Activated CD8-positive, alpha-beta memory T cell treated with anti-CD3 and anti-CD28 coated beads, Interleukin-2, amount 10 ng/mL, durations not matched to agents 7 days and 5 days (primary cell): Measurements from ENCODE around the gene EPC2. TPM values are rescaled to one million over a fixed set of nuclear protein-coding genes. Genes with fewer than 3 reads are reported as not detected.

Source experiments
- ATAC-seq: fragments of 150-1000 bp; cut with Tn5 transposase; one replicate; pipeline ENCODE4 v1.10.0; 2021; ENCODE audit warnings: moderate library complexity
- CTCF ChIA-PET: fragments of 350-600 bp; sonication (Branson Sonifier 250); formaldehyde crosslinking; loops from one replicate; lab custom pipeline; 2021; ENCODE audit warnings: antibody characterized with exemption; lab: Charles Lee
- DNase-seq: peaks from one replicate; pipeline ENCODE4 v3.0.0-alpha.2; 2020
- H3K27ac Mint-ChIP-seq: one replicate; pipeline ENCODE4 v1.8.0; 2021; ENCODE audit warnings: mild to moderate bottlenecking, mixed read lengths
- H3K27me3 Mint-ChIP-seq: one replicate; pipeline ENCODE4 v1.8.0; 2021; ENCODE audit warnings: mixed read lengths
- H3K36me3 Mint-ChIP-seq: one replicate; pipeline ENCODE4 v1.8.0; 2021; ENCODE audit warnings: mild to moderate bottlenecking, mixed read lengths
- H3K4me1 Mint-ChIP-seq: one replicate; pipeline ENCODE4 v1.8.0; 2021; ENCODE audit warnings: mixed read lengths
- H3K4me3 Mint-ChIP-seq: one replicate; pipeline ENCODE4 v1.8.0; 2021; ENCODE audit warnings: mild to moderate bottlenecking, moderate library complexity, mixed read lengths
- H3K9me3 Mint-ChIP-seq: one replicate; pipeline ENCODE4 v1.8.0; 2022; ENCODE audit warnings: low read depth, mixed read lengths
- total RNA-seq, 2 experiments: library from RNA; stranded (reverse); gene quantifications; one replicate each; pipeline ENCODE4 v1.2.3, GENCODE V29; 2021

EPC2 gene
- total RNA-seq, 2 experiments from 2014 or later, result 19.4 to 21.8 TPM

- no peak overlapping the region for H3K27ac Mint-ChIP-seq
- no peak for ATAC-seq
- H3K4me1 Mint-ChIP-seq, result peaks cover 2% of the 10 kb centered on the region
Measured at GRCh38 chr2:148699830-148700229, 55.3 kb downstream of the EPC2 start.

GRCh38 chr2:148701039-148701438 is 56.5 kb downstream of the EPC2 start:
- ATAC-seq (no peak), DNase-seq (no peak)
- H3K9me3 Mint-ChIP-seq, result peaks cover 30% of the 10 kb centered on the region
- H3K4me3 Mint-ChIP-seq, result no peak overlapping the region
- peaks cover 54% of the 10 kb centered on the region for H3K36me3 Mint-ChIP-seq
- H3K4me1 Mint-ChIP-seq, result peaks cover 2% of the 10 kb centered on the region
- no peak overlapping the region for H3K27ac Mint-ChIP-seq
- CTCF ChIA-PET, result no interaction called here
- no peaks in the 10 kb centered on the region for H3K27me3 Mint-ChIP-seq

More at GRCh38 chr2:148699830-148700229, 55.3 kb downstream of the EPC2 start:
- H3K36me3 Mint-ChIP-seq, result peaks cover 59% of the 10 kb centered on the region
- CTCF ChIA-PET, result no interaction called here
- no peak for DNase-seq
- H3K9me3 Mint-ChIP-seq, result peaks cover 28% of the 10 kb centered on the region
- no peaks in the 10 kb centered on the region for H3K27me3 Mint-ChIP-seq
- no peak overlapping the region for H3K4me3 Mint-ChIP-seq

GRCh38 chr2:148701877-148702276 is 57.3 kb downstream of the EPC2 start:
- H3K27me3 Mint-ChIP-seq, result no peaks in the 10 kb centered on the region
- CTCF ChIA-PET, result no interaction called here
- ATAC-seq (no peak), DNase-seq (no peak)
- peaks cover 2% of the 10 kb centered on the region for H3K4me1 Mint-ChIP-seq
- peaks cover 31% of the 10 kb centered on the region for H3K9me3 Mint-ChIP-seq
- H3K27ac Mint-ChIP-seq, result no peak overlapping the region
- H3K4me3 Mint-ChIP-seq, result no peak overlapping the region
- peaks cover 54% of the 10 kb centered on the region for H3K36me3 Mint-ChIP-seq

- DNase-seq (no peak), ATAC-seq (no peak)
- no peaks in the 10 kb centered on the region for H3K27me3 Mint-ChIP-seq
- H3K4me1 Mint-ChIP-seq, result peaks cover 2% of the 10 kb centered on the region
- H3K9me3 Mint-ChIP-seq, result peaks cover 31% of the 10 kb centered on the region
- CTCF ChIA-PET, result no interaction called here
- H3K27ac Mint-ChIP-seq, result no peak overlapping the region
- H3K4me3 Mint-ChIP-seq, result no peak overlapping the region
- H3K36me3 Mint-ChIP-seq, result peaks cover 58% of the 10 kb centered on the region
Measured at GRCh38 chr2:148702475-148702874, 57.9 kb downstream of the EPC2 start.

- Mint-ChIP-seq H3K4me3 (no peak overlapping the region), H3K27ac (no peak overlapping the region), H3K36me3 (peaks cover 56% of the 10 kb centered on the region), H3K27me3 (no peaks in the 10 kb centered on the region), H3K9me3 (peaks cover 29% of the 10 kb centered on the region), H3K4me1 (peaks cover 2% of the 10 kb centered on the region)
- no peak for ATAC-seq
- CTCF ChIA-PET, result no interaction called here
- no peak for DNase-seq
Measured at GRCh38 chr2:148704247-148704646, 59.7 kb downstream of the EPC2 start.

- Mint-ChIP-seq H3K27ac (no peak overlapping the region), H3K36me3 (peaks cover 45% of the 10 kb centered on the region), H3K27me3 (no peaks in the 10 kb centered on the region), H3K9me3 (peaks cover 12% of the 10 kb centered on the region), H3K4me1 (peaks cover 22% of the 10 kb centered on the region), H3K4me3 (no peak overlapping the region)
- no peak for ATAC-seq
- CTCF ChIA-PET, result no interaction called here
- no peak for DNase-seq
Measured at GRCh38 chr2:148716378-148716920, 71.9 kb downstream of the EPC2 start.

- peaks cover 27% of the 10 kb centered on the region for H3K4me1 Mint-ChIP-seq
- peaks cover 41% of the 10 kb centered on the region for H3K36me3 Mint-ChIP-seq
- ATAC-seq, result no peak
- H3K4me3 Mint-ChIP-seq, result no peak overlapping the region
- CTCF ChIA-PET, result no interaction called here
- peaks cover 12% of the 10 kb centered on the region for H3K9me3 Mint-ChIP-seq
- H3K27me3 Mint-ChIP-seq, result no peaks in the 10 kb centered on the region
- DNase-seq, result no peak
- no peak overlapping the region for H3K27ac Mint-ChIP-seq
Measured at GRCh38 chr2:148718039-148718438, 73.5 kb downstream of the EPC2 start.

- ATAC-seq, result no peak
- H3K27ac Mint-ChIP-seq, result no peak overlapping the region
Measured at GRCh38 chr2:148719195-148719749, 74.7 kb downstream of the EPC2 start.

GRCh38 chr2:148719941-148720436 is 75.4 kb downstream of the EPC2 start:
- Mint-ChIP-seq H3K9me3 (peaks cover 12% of the 10 kb centered on the region), H3K36me3 (peaks cover 40% of the 10 kb centered on the region), H3K27me3 (no peaks in the 10 kb centered on the region), H3K27ac (no peak overlapping the region), H3K4me3 (no peak overlapping the region), H3K4me1 (peaks cover 30% of the 10 kb centered on the region)
- ATAC-seq, result no peak
- no peak for DNase-seq
- CTCF ChIA-PET, result interaction anchor here (1.1 kb wide), 1 partner anchor 46 kb away, joined by 3 read pairs; no protein-coding TSS in a partner anchor

More at GRCh38 chr2:148719195-148719749, 74.7 kb downstream of the EPC2 start:
- Mint-ChIP-seq H3K36me3 (peaks cover 43% of the 10 kb centered on the region), H3K27me3 (no peaks in the 10 kb centered on the region), H3K9me3 (peaks cover 12% of the 10 kb centered on the region), H3K4me1 (peaks cover 30% of the 10 kb centered on the region), H3K4me3 (no peak overlapping the region)
- no peak for DNase-seq
- CTCF ChIA-PET, result interaction anchor here (0.6 kb wide), 1 partner anchor 52 kb away, joined by 3 read pairs; no protein-coding TSS in a partner anchor

GRCh38 chr2:148720501-148721001 is 76.0 kb downstream of the EPC2 start:
- H3K4me1 Mint-ChIP-seq, result peaks cover 35% of the 10 kb centered on the region
- CTCF ChIA-PET, result interaction anchor here (1.1 kb wide), 1 partner anchor 47 kb away, joined by 3 read pairs; no protein-coding TSS in a partner anchor
- peaks cover 40% of the 10 kb centered on the region for H3K36me3 Mint-ChIP-seq
- ATAC-seq, result no peak
- H3K27me3 Mint-ChIP-seq, result no peaks in the 10 kb centered on the region
- no peak overlapping the region for H3K27ac Mint-ChIP-seq
- peaks cover 12% of the 10 kb centered on the region for H3K9me3 Mint-ChIP-seq
- H3K4me3 Mint-ChIP-seq, result no peak overlapping the region
- no peak for DNase-seq

- no peak overlapping the region for H3K27ac Mint-ChIP-seq
- H3K36me3 Mint-ChIP-seq, result peaks cover 34% of the 10 kb centered on the region
- H3K9me3 Mint-ChIP-seq, result peaks cover 7% of the 10 kb centered on the region
- DNase-seq, result no peak
- no peak for ATAC-seq
- peaks cover 41% of the 10 kb centered on the region for H3K4me1 Mint-ChIP-seq
- H3K27me3 Mint-ChIP-seq, result no peaks in the 10 kb centered on the region
- CTCF ChIA-PET, result no interaction called here
- H3K4me3 Mint-ChIP-seq, result no peak overlapping the region
Measured at GRCh38 chr2:148721520-148721931, 77.0 kb downstream of the EPC2 start.

- H3K9me3 Mint-ChIP-seq, result peaks cover 3% of the 10 kb centered on the region
- no peak for ATAC-seq
- peaks cover 34% of the 10 kb centered on the region for H3K36me3 Mint-ChIP-seq
- DNase-seq, result no peak
- no peaks in the 10 kb centered on the region for H3K27me3 Mint-ChIP-seq
- CTCF ChIA-PET, result no interaction called here
- H3K4me1 Mint-ChIP-seq, result peaks cover 43% of the 10 kb centered on the region
- no peak overlapping the region for H3K27ac Mint-ChIP-seq
- H3K4me3 Mint-ChIP-seq, result no peak overlapping the region
Measured at GRCh38 chr2:148721991-148722777, 77.6 kb downstream of the EPC2 start.

- CTCF ChIA-PET, result no interaction called here
- Mint-ChIP-seq H3K27me3 (no peaks in the 10 kb centered on the region), H3K36me3 (peaks cover 29% of the 10 kb centered on the region), H3K4me3 (no peak overlapping the region), H3K4me1 (peaks cover 31% of the 10 kb centered on the region), H3K27ac (no peak overlapping the region), H3K9me3 (no peaks in the 10 kb centered on the region)
- no peak for DNase-seq
- no peak for ATAC-seq
Measured at GRCh38 chr2:148725564-148725963, 81.0 kb downstream of the EPC2 start.
